WTC11 (cell line): ENCODE data around the gene HS6ST1. TPM values are rescaled to one million over a fixed set of nuclear protein-coding genes. Genes with fewer than 3 reads are reported as not detected.
A peak's percentile ranks its signal among the peaks of the same experiment; 100 is the strongest.

Experiments
- AR ChIP-seq: fragments of 250-450 bp; sonication (Bioruptor Pico); IDR thresholded peaks from 2 replicates; pipeline ENCODE4 v1.9.0; 2021; ENCODE audit warnings: mild to moderate bottlenecking
- EMX1 ChIP-seq: fragments of 250-450 bp; sonication (Bioruptor Pico); IDR thresholded peaks from 2 replicates; pipeline ENCODE4 v1.8.0; 2021; ENCODE audit warnings: mild to moderate bottlenecking
- GABPB1 ChIP-seq: sonication (generic); formaldehyde crosslinking; IDR thresholded peaks from 2 replicates; pipeline ENCODE4 v1.8.1; 2023; ENCODE audit warnings: mild to moderate bottlenecking, missing genetic modification reagents
- GRHL2 ChIP-seq: fragments of 250-450 bp; sonication (Bioruptor Pico); IDR thresholded peaks from 2 replicates; pipeline ENCODE4 v1.8.0; 2022; ENCODE audit warnings: mild to moderate bottlenecking, moderate library complexity; ENCODE audit not compliant: insufficient replicate concordance, severe bottlenecking
- HMGXB4 ChIP-seq: sonication (generic); formaldehyde crosslinking; IDR thresholded peaks from 2 replicates; pipeline ENCODE4 v1.8.1; 2023; ENCODE audit warnings: mild to moderate bottlenecking, moderate library complexity, missing genetic modification reagents
- IRF1 ChIP-seq: sonication (generic); formaldehyde crosslinking; IDR thresholded peaks from 2 replicates; pipeline ENCODE4 v1.8.0; 2023; ENCODE audit warnings: missing genetic modification reagents
- JAZF1 ChIP-seq: fragments of 250-450 bp; sonication (Bioruptor Pico); IDR thresholded peaks from 2 replicates; pipeline ENCODE4 v1.9.0; 2021; ENCODE audit warnings: moderate library complexity, mild to moderate bottlenecking, inconsistent platforms
- KAT7 ChIP-seq: sonication (generic); formaldehyde crosslinking; IDR thresholded peaks from 2 replicates; pipeline ENCODE4 v1.8.1; 2023; ENCODE audit warnings: missing genetic modification reagents, mild to moderate bottlenecking, borderline replicate concordance
- MYBL2 ChIP-seq: sonication (generic); formaldehyde crosslinking; IDR thresholded peaks from 2 replicates; pipeline ENCODE4 v1.8.1; 2023; ENCODE audit warnings: mild to moderate bottlenecking, moderate library complexity, missing genetic modification reagents
- NFYB ChIP-seq: sonication (generic); formaldehyde crosslinking; conservative IDR thresholded peaks from 2 replicates; pipeline ENCODE4 v1.8.0; 2022; ENCODE audit warnings: low read depth, missing genetic modification reagents
- NR2C2 ChIP-seq: sonication (generic); formaldehyde crosslinking; IDR thresholded peaks from 2 replicates; pipeline ENCODE4 v1.8.0; 2022; ENCODE audit warnings: mild to moderate bottlenecking, missing genetic modification reagents
- RORB ChIP-seq: fragments of 250-450 bp; sonication (Bioruptor Pico); IDR thresholded peaks from 2 replicates; pipeline ENCODE4 v1.9.0; 2021; ENCODE audit warnings: mild to moderate bottlenecking
- SP1 ChIP-seq: sonication (generic); formaldehyde crosslinking; conservative IDR thresholded peaks from 2 replicates; pipeline ENCODE4 v1.8.1; 2022; ENCODE audit warnings: missing genetic modification reagents
- STAT6 ChIP-seq: sonication (generic); formaldehyde crosslinking; conservative IDR thresholded peaks from 2 replicates; pipeline ENCODE4 v1.8.1; 2023; ENCODE audit warnings: mild to moderate bottlenecking, low read depth, missing genetic modification reagents, moderate library complexity
- TCF7 ChIP-seq: sonication (generic); formaldehyde crosslinking; IDR thresholded peaks from 2 replicates; pipeline ENCODE4 v1.8.0; 2022; ENCODE audit warnings: mild to moderate bottlenecking, low read depth, missing genetic modification reagents, moderate library complexity
- USF2 ChIP-seq: sonication (generic); formaldehyde crosslinking; IDR thresholded peaks from 2 replicates; pipeline ENCODE4 v1.8.1; 2023; ENCODE audit warnings: mild to moderate bottlenecking, missing genetic modification reagents, moderate library complexity
- ZBTB21 ChIP-seq: sonication (generic); formaldehyde crosslinking; IDR thresholded peaks from 2 replicates; pipeline ENCODE4 v1.8.1; 2023; ENCODE audit warnings: mild to moderate bottlenecking, missing genetic modification reagents, borderline replicate concordance
- ZBTB43 ChIP-seq: sonication (generic); formaldehyde crosslinking; IDR thresholded peaks from 2 replicates; pipeline ENCODE4 v1.8.1; 2023; ENCODE audit warnings: mild to moderate bottlenecking, missing genetic modification reagents
- ZNF121 ChIP-seq: sonication (generic); formaldehyde crosslinking; IDR thresholded peaks from 2 replicates; pipeline ENCODE4 v1.8.0; 2023; ENCODE audit warnings: missing genetic modification reagents
- ZNF423 ChIP-seq: fragments of 250-450 bp; sonication (Bioruptor Pico); IDR thresholded peaks from 2 replicates; pipeline ENCODE4 v2.1.2; 2022; ENCODE audit warnings: mild to moderate bottlenecking, moderate library complexity
- ZNF532 ChIP-seq: fragments of 250-450 bp; sonication (Bioruptor Pico); IDR thresholded peaks from 2 replicates; pipeline ENCODE4 v1.9.0; 2021; ENCODE audit warnings: mild to moderate bottlenecking, borderline replicate concordance
- ZSCAN18 ChIP-seq: fragments of 250-450 bp; sonication (Bioruptor Pico); IDR thresholded peaks from 2 replicates; pipeline ENCODE4 v2.1.2; 2022; ENCODE audit warnings: mild to moderate bottlenecking, moderate library complexity
- total RNA-seq: library from RNA; stranded (reverse); gene quantifications from 3 replicates; pipeline ENCODE4 v1.2.3, GENCODE V29; 2021

The HS6ST1 gene
- total RNA-seq, 1 experiment from 2014 or later: 55.5 TPM

GRCh38 chr2:128260239-128261138, 58.2 kb downstream of the HS6ST1 start (continued):
- TF ChIP-seq ZNF532 (no peak), ZSCAN18 (no peak), ZNF121 (no peak), ZBTB43 (CRISPR knock-in tag) (0 out of 2 replicates have a peak, but pooled peaks have one; percentile 50), EMX1 (CRISPR knock-in tag) (no peak), IRF1 (no peak), STAT6 (CRISPR knock-in tag) (no peak), MYBL2 (CRISPR knock-in tag) (no peak), NFYB (CRISPR knock-in tag) (no peak), TCF7 (CRISPR knock-in tag) (no peak), AR (CRISPR knock-in tag) (no peak), ZBTB21 (CRISPR knock-in tag) (no peak), JAZF1 (CRISPR knock-in tag) (no peak), SP1 (no peak), RORB (CRISPR knock-in tag) (no peak), NR2C2 (CRISPR knock-in tag) (no peak), GABPB1 (CRISPR knock-in tag) (peak; percentile 35; the same call in 1 of the 2 replicates), GRHL2 (CRISPR knock-in tag) (no peak), USF2 (no peak), KAT7 (CRISPR knock-in tag) (no peak), ZNF423 (peak; percentile 91), HMGXB4 (no peak)
